GM21723 (cell line): Measurements from ENCODE around the gene CCNC.
"Not testable (repeated sequence)": the region's sequence is repeated elsewhere in the genome, so short reads cannot be mapped to it uniquely, and the experiment has no call there.

Source experiments
- ATAC-seq: cut with Tn5 transposase; IDR thresholded peaks from one replicate; pipeline ENCODE4 v1.9.1; 2021; ENCODE audit warnings: mild to moderate bottlenecking, moderate library complexity; ENCODE audit not compliant: unreplicated experiment

Gene CCNC

GRCh38 chr6:99603421-99604165, 35.1 kb upstream of the CCNC start:
- no peak for ATAC-seq

GRCh38 chr6:99602520-99603420, 34.3 kb upstream of the CCNC start:
- no peak for ATAC-seq

- ATAC-seq = not testable (repeated sequence)
Measured at GRCh38 chr6:99594696-99595095, 26.2 kb upstream of the CCNC start.

GRCh38 chr6:99592900-99593299, 24.4 kb upstream of the CCNC start:
- no peak for ATAC-seq

- no peak for ATAC-seq
Measured at GRCh38 chr6:99591673-99592364, 23.4 kb upstream of the CCNC start.

- ATAC-seq = no peak
Measured at GRCh38 chr6:99590728-99591672, 22.5 kb upstream of the CCNC start.

GRCh38 chr6:99589907-99590493, 21.5 kb upstream of the CCNC start:
- no peak for ATAC-seq

GRCh38 chr6:99589290-99589672, 20.8 kb upstream of the CCNC start:
- ATAC-seq = peak; percentile 20

GRCh38 chr6:99588618-99589289, 20.3 kb upstream of the CCNC start:
- peak; percentile 96 for ATAC-seq

- no peak for ATAC-seq
Measured at GRCh38 chr6:99587792-99588191, 19.3 kb upstream of the CCNC start.

GRCh38 chr6:99579781-99580180, 11.3 kb upstream of the CCNC start:
- ATAC-seq = no peak

GRCh38 chr6:99575544-99576227, 7.2 kb upstream of the CCNC start:
- ATAC-seq = no peak

GRCh38 chr6:99573980-99574617, 5.6 kb upstream of the CCNC start:
- ATAC-seq = no peak

GRCh38 chr6:99563056-99563723, 5.3 kb downstream of the CCNC start:
- ATAC-seq = no peak

- no peak for ATAC-seq
Measured at GRCh38 chr6:99560668-99561067, 7.8 kb downstream of the CCNC start.

GRCh38 chr6:99559057-99559456, 9.4 kb downstream of the CCNC start:
- ATAC-seq = no peak

GRCh38 chr6:99553888-99554287, 14.6 kb downstream of the CCNC start:
- ATAC-seq = no peak
